Suprapubic skin (tissue), 4 donors: ENCODE data around the gene BUD13. TPM values are rescaled to one million over a fixed set of nuclear protein-coding genes. Genes with fewer than 3 reads are reported as not detected.

Experiments used
- DNase-seq, 2 donors: peaks; one replicate each; pipeline ENCODE4 v3.0.0-alpha.2; 2019; ENCODE audit warnings: low spot score in 2 of 2
- H3K27ac ChIP-seq: fragments of 200-600 bp; sonication (generic); one replicate; pipeline ENCODE4 v1.5.1; 2019
- H3K27me3 ChIP-seq: fragments of 200-600 bp; sonication (generic); one replicate; pipeline ENCODE4 v1.5.1; 2019
- H3K36me3 ChIP-seq: fragments of 200-600 bp; sonication (generic); one replicate; pipeline ENCODE4 v1.5.1; 2019
- H3K4me1 ChIP-seq: fragments of 200-600 bp; sonication (generic); one replicate; pipeline ENCODE4 v1.5.1; 2019
- H3K4me3 ChIP-seq: fragments of 200-600 bp; sonication (generic); one replicate; pipeline ENCODE4 v1.5.1; 2019; ENCODE audit warnings: mild to moderate bottlenecking
- H3K9me3 ChIP-seq: fragments of 200-600 bp; sonication (generic); one replicate; pipeline ENCODE4 v1.5.1; 2019
- EP300 ChIP-seq: sonication (generic); formaldehyde crosslinking; IDR thresholded peaks from one replicate; pipeline ENCODE4 v1.6.1; 2017; ENCODE audit warnings: antibody characterized with exemption
- POLR2A ChIP-seq, 2 donors: fragments of 450-650 bp; IDR thresholded peaks; one replicate each; pipeline ENCODE4 v1.6.1; 2017; ENCODE audit warnings: antibody characterized with exemption in 2 of 2, mild to moderate bottlenecking in 2 of 2, moderate library complexity in 2 of 2
- POLR2AphosphoS5 ChIP-seq, 3 donors: sonication (generic); formaldehyde crosslinking; IDR thresholded peaks; one replicate each; pipeline ENCODE4 v1.6.1; 2017; ENCODE audit warnings: antibody characterized with exemption in 3 of 3
- WGBS: methylation state at CpG from one replicate; pipeline ENCODE4 v1.1.5; 2018; 5-methylcytosine and 5-hydroxymethylcytosine counted together
- total RNA-seq, 4 donors: library from RNA; depleted of rRNA; stranded (reverse); fragments of >200 nt; gene quantifications; one replicate each; pipeline ENCODE4 v1.1.0, GENCODE V29; 2016
- TF ChIP-seq, protein P1 (sequence below), 2 donors: fragments of 200-600 bp in 1 of 2; fragments of 450-650 bp in 1 of 2; sonication (generic) in 1 of 2; IDR thresholded peaks; one replicate each; pipeline ENCODE4 v1.5.1; 2016 to 2019; ENCODE audit warnings: antibody characterized with exemption in 2 of 2, mild to moderate bottlenecking in 1 of 2, moderate library complexity in 1 of 2

BUD13 gene
- total RNA-seq, 4 donors from 2014 or later, result 11.5 to 19.4 (median 14.3) TPM

DNA sequence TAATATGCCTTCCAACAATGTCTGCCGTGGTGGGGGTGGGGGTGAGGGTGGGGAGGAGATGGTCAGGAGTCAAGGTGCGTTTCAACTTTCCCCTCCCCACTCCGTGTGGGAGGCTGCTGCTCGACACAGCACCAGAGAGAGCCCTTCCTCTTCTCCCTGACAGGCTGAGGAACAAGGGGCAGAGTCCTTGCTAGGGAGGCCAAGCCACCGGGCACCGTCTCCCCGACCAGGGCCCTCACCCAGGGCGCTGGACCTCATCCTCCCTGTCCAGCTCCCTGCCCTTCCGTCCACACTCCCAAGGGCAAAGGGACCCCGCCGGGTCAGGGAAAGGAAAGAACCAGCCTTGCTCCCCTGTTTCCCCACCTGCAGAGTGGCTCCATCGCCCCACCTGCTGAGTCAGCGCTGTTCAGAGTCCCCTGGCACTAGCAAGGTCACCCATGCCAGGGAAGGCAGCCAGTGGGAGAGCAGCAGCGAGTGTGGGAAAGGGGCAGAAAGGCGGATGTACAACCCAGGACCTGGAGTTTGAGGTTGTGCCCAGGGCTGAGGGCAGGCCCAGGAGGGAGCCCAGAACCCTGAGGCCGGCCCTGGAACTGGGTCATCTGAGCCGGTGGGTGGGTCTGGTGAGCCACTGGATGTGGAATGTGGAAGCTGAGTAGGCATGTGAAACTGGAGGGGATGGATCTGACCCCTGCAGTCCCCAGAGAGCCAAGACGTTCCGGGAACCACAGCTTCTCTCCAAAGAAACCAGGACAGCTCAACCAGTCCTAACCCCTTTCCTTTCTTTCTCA is 47.2 kb downstream of the BUD13 start:
- Histone ChIP-seq H3K4me1 (peaks cover 23% of the 10 kb centered on the region), H3K27me3 (peaks cover 7% of the 10 kb centered on the region), H3K4me3 (no peak overlapping the region), H3K9me3 (no peaks in the 10 kb centered on the region), H3K27ac (no peak overlapping the region), H3K36me3 (no peaks in the 10 kb centered on the region)
- WGBS, result 68% methylated on average over 14 of the region's 19 CpGs
- TF ChIP-seq, protein P1, sequence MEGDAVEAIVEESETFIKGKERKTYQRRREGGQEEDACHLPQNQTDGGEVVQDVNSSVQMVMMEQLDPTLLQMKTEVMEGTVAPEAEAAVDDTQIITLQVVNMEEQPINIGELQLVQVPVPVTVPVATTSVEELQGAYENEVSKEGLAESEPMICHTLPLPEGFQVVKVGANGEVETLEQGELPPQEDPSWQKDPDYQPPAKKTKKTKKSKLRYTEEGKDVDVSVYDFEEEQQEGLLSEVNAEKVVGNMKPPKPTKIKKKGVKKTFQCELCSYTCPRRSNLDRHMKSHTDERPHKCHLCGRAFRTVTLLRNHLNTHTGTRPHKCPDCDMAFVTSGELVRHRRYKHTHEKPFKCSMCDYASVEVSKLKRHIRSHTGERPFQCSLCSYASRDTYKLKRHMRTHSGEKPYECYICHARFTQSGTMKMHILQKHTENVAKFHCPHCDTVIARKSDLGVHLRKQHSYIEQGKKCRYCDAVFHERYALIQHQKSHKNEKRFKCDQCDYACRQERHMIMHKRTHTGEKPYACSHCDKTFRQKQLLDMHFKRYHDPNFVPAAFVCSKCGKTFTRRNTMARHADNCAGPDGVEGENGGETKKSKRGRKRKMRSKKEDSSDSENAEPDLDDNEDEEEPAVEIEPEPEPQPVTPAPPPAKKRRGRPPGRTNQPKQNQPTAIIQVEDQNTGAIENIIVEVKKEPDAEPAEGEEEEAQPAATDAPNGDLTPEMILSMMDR (IDR thresholded peaks at IDR 0.05), result no peak
- no peak for TF ChIP-seq POLR2A (IDR thresholded peaks at IDR 0.05)
- TF ChIP-seq EP300, result no peak
- TF ChIP-seq POLR2AphosphoS5 (IDR thresholded peaks at IDR 0.05), result no peak
- no peak for DNase-seq

DNA sequence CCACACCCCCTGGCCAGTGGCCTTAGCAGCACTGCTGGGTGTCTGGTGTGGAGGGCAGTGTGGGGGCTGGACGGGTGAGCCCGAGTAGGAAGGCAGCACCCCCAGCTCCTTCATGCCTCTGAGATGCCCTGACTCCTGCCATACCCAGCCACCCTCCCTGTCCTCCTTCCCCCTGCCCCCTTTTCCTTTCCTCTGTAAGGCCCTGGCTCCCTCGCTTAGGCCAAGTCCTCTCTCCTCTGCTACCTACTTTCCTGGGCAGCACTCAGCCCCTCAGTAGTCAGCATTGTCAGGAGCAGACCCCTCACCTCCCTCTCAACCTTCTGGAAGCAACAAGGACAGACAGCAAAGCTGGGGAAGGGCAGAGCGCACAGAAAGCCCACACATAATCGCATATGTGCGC is 48.0 kb downstream of the BUD13 start:
- Histone ChIP-seq H3K9me3 (no peaks in the 10 kb centered on the region), H3K27me3 (peaks cover 7% of the 10 kb centered on the region), H3K4me3 (no peak overlapping the region), H3K27ac (no peak overlapping the region), H3K4me1 (peaks cover 15% of the 10 kb centered on the region), H3K36me3 (no peaks in the 10 kb centered on the region)
- no peak for TF ChIP-seq POLR2AphosphoS5 (IDR thresholded peaks at IDR 0.05)
- TF ChIP-seq POLR2A (IDR thresholded peaks at IDR 0.05), result no peak
- TF ChIP-seq, protein P1 (IDR thresholded peaks at IDR 0.05), result no peak
- no peak for TF ChIP-seq EP300
- 82% methylated on average over 6 of the region's 6 CpGs for WGBS
- DNase-seq, result no peak

DNA sequence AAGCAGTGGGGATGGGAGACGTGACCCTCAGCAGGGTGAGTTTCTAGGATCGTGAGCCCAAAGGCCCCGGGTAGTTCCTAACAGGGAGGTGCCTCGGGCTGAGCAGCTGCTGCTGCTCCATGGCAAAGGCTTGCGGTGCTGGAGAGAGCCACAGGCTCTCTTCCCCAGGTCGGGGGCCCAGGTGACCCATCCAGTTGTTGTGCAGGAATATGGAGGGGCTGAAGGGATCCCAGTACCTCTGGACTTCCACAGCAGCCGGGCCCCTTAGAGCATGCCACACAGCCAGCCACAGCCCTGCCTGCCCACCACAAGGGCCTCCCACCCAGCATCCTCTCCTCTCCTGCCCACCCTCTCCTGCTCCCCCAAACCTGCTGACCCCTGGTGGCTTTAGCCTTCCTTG is 49.3 kb downstream of the BUD13 start:
- Histone ChIP-seq H3K36me3 (no peaks in the 10 kb centered on the region), H3K27me3 (peaks cover 7% of the 10 kb centered on the region), H3K4me1 (peaks cover 15% of the 10 kb centered on the region), H3K4me3 (no peak overlapping the region), H3K27ac (no peak overlapping the region), H3K9me3 (no peaks in the 10 kb centered on the region)
- TF ChIP-seq, protein P1 (IDR thresholded peaks at IDR 0.05), result no peak
- no peak for TF ChIP-seq POLR2A (IDR thresholded peaks at IDR 0.05)
- TF ChIP-seq EP300, result no peak
- TF ChIP-seq POLR2AphosphoS5 (IDR thresholded peaks at IDR 0.05), result no peak
- DNase-seq, result no peak
- WGBS, result 83% methylated on average over 3 of the region's 7 CpGs

DNA sequence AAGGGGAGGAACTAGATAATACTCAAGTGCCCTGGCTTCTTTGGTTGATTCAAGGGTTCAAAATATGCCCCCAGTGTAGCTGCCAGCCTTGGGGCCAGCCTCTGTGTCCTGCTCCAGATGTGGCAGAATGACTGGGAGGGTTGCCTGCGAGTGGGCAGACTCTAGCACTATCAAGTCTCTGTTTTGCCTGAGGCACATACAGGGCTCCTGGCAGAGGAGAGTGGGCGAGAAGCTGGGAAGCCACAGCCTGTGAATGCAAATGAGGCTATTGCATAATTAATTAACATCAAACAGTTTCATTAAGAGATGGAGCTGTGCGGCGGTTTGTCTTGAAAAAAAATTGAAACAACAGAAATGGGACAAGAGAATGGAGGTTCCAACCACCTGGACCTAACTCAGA is 50.8 kb downstream of the BUD13 start:
- TF ChIP-seq POLR2A (IDR thresholded peaks at IDR 0.05), result no peak
- no peak for TF ChIP-seq EP300
- no peak for TF ChIP-seq POLR2AphosphoS5 (IDR thresholded peaks at IDR 0.05)
- TF ChIP-seq, protein P1 (IDR thresholded peaks at IDR 0.05), result no peak
- Histone ChIP-seq H3K36me3 (no peaks in the 10 kb centered on the region), H3K4me1 (peaks cover 15% of the 10 kb centered on the region), H3K9me3 (no peaks in the 10 kb centered on the region), H3K27ac (no peak overlapping the region), H3K4me3 (no peak overlapping the region), H3K27me3 (peaks cover 7% of the 10 kb centered on the region)
- no peak for DNase-seq
- WGBS, result 55% methylated on average over 4 of the region's 4 CpGs

DNA sequence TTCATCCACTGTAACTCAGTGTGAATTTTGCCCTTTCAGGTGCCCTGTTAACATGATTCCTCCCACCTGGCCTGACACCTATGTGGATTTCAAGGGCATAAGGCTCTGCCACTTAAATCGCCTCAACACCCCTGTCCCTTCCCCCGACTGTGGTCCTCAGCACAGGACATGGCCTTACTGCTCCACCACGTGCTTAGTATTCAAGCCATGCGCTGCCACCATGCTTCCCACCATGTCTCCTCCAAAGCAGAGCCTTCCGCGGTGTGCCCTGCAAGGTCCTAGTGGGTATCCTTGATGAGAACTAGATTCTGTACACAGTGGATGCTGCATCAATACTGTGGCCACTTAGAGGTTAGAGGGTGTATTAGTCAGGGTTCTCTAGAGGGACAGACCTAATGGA is 51.9 kb downstream of the BUD13 start:
- Histone ChIP-seq H3K36me3 (no peaks in the 10 kb centered on the region), H3K4me3 (no peak overlapping the region), H3K4me1 (peaks cover 7% of the 10 kb centered on the region), H3K9me3 (no peaks in the 10 kb centered on the region), H3K27me3 (peaks cover 5% of the 10 kb centered on the region), H3K27ac (no peak overlapping the region)
- 98% methylated on average over 6 of the region's 6 CpGs for WGBS
- TF ChIP-seq, protein P1 (IDR thresholded peaks at IDR 0.05), result no peak
- TF ChIP-seq POLR2A (IDR thresholded peaks at IDR 0.05) (no peak), POLR2AphosphoS5 (IDR thresholded peaks at IDR 0.05) (no peak), EP300 (no peak)
- DNase-seq, result no peak
